Mesangial cell (primary cell): ENCODE data around the gene TRAM2. TPM values are rescaled to one million over a fixed set of nuclear protein-coding genes. Genes with fewer than 3 reads are reported as not detected.

Experiments
- total RNA-seq: library from RNA; depleted of rRNA; stranded (reverse); fragments of >200 nt; gene quantifications from 2 replicates; pipeline ENCODE4 v1.2.3, GENCODE V29; 2015

Gene TRAM2
- 36.8 and 38.3 TPM in 2 replicates for total RNA-seq

GRCh38 chr6:52577022-52577777 lies at the start of gene TRAM2:
TSS of gene TRAM2 (minus strand) at chr6:52577060. CDS start at chr6:52576915, 145 bp downstream.

Other genes starting within 250 kb of the TRAM2 start
- gene PAQR8, start 214.9 kb downstream of the TRAM2 start, total RNA-seq: 3.3 and 4.8 TPM in 2 replicates
- gene EFHC1, start 156.7 kb downstream of the TRAM2 start, total RNA-seq: 23.6 and 24.6 TPM in 2 replicates
- 18.5 and 24.8 TPM in 2 replicates for gene TMEM14A, start 94.1 kb upstream of the TRAM2 start, total RNA-seq
- not detected in 2 replicates for gene GSTA2, start 186.4 kb upstream of the TRAM2 start, total RNA-seq
- not detected in 2 replicates for gene GSTA1, start 226.8 kb upstream of the TRAM2 start, total RNA-seq